BJ (cell line): ENCODE results near the gene PROSER2. TPM values are rescaled to one million over a fixed set of nuclear protein-coding genes. Genes with fewer than 3 reads are reported as not detected.

Source experiments
- CTCF ChIA-PET: fragments of 350-600 bp; formaldehyde crosslinking; extraction: SDS; loops from one replicate; lab custom pipeline; 2021; ENCODE audit warnings: antibody characterized with exemption, inconsistent platforms; lab: Yijun Ruan, JAX
- POLR2A ChIA-PET: fragments of 300-600 bp; sonication (Branson Sonifier 250); formaldehyde crosslinking; extraction: SDS; loops from one replicate; lab custom pipeline; 2021; ENCODE audit warnings: antibody characterized with exemption; lab: Charles Lee
- DNase-seq: peaks from one replicate; pipeline ENCODE4 v3.0.0-alpha.2; 2011; ENCODE audit warnings: low read depth
- H3K27me3 ChIP-seq: 2 replicates; pipeline ENCODE4 v1.6.0; 2011; ENCODE audit warnings: low read length; ENCODE audit not compliant: control insufficient read depth, insufficient read depth
- H3K36me3 ChIP-seq: 2 replicates; pipeline ENCODE4 v1.5.1; 2011; ENCODE audit warnings: low read length; ENCODE audit not compliant: control insufficient read depth, insufficient read depth
- H3K4me3 ChIP-seq: 2 replicates; pipeline ENCODE4 v1.5.1; 2011; ENCODE audit warnings: low read depth, mild to moderate bottlenecking, control low read depth, low read length
- polyA plus RNA-seq: library from polyadenylated mRNA; depleted of rRNA; stranded (reverse); fragments of >200 nt; gene quantifications from 2 replicates; pipeline ENCODE4 v1.2.3, GENCODE V29; 2011
- TF ChIP-seq, protein P1 (sequence below): IDR thresholded peaks from 2 replicates; pipeline ENCODE4 v1.5.1; 2011; ENCODE audit warnings: low read depth, mild to moderate bottlenecking, control low read depth, inconsistent platforms, low read length, moderate library complexity; ENCODE audit not compliant: insufficient read depth

The PROSER2 gene
- polyA plus RNA-seq, 1 experiment: 1.2 TPM

DNA sequence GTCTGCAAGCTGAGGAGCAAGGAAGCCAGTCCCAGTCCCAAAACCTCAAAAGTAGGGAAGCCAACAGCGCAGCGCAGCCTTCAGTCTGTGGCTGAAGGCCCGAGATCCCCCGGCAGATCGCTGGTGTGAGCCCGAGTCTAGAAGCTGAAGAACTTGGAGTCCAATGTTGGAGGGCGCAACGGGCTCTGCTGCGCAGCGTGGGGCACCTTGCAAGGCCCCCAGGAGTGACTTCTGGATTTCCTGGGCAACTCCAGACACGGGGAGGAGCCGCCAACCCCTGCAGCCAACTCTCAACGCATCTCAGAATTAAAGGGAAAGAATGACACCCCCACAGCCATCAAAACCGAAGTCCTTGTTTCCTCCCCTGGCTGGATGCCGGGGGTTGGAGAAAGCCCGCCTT, 18.8 kb upstream of the PROSER2 start:
- ChIA-PET CTCF (interaction anchor here (1.3 to 1.7 kb wide), 2 partner anchors 12 to 21 kb away, joined by 3 to 4 read pairs; no protein-coding TSS in a partner anchor), POLR2A (no interaction called here)
- H3K4me3 ChIP-seq: no peak overlapping the region
- no peaks in the 10 kb centered on the region for H3K36me3 ChIP-seq
- TF ChIP-seq, protein P1, sequence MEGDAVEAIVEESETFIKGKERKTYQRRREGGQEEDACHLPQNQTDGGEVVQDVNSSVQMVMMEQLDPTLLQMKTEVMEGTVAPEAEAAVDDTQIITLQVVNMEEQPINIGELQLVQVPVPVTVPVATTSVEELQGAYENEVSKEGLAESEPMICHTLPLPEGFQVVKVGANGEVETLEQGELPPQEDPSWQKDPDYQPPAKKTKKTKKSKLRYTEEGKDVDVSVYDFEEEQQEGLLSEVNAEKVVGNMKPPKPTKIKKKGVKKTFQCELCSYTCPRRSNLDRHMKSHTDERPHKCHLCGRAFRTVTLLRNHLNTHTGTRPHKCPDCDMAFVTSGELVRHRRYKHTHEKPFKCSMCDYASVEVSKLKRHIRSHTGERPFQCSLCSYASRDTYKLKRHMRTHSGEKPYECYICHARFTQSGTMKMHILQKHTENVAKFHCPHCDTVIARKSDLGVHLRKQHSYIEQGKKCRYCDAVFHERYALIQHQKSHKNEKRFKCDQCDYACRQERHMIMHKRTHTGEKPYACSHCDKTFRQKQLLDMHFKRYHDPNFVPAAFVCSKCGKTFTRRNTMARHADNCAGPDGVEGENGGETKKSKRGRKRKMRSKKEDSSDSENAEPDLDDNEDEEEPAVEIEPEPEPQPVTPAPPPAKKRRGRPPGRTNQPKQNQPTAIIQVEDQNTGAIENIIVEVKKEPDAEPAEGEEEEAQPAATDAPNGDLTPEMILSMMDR: no peak
- no peak for DNase-seq
- peaks cover 1% of the 10 kb centered on the region; the same call in 1 of the 2 replicates for H3K27me3 ChIP-seq

DNA sequence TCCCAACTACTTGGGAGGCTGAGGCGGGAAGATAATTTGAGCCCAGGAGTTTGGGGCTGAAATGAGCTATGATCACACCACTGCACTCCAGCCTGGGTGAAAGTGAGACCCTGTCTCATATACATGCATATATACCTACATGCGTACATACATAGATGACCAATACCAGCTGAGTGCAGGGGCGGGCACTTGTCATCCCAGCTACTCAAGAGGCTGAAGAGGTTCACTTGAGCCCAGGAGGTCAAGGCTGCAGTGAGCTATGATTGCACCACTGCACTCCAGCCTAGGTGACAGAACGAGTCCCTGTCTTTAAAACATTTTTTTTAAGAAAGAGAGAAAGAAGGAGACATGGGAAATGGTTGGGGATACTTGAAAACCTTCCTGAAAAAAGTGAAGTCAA, 17.4 kb upstream of the PROSER2 start:
- Histone ChIP-seq H3K27me3 (peaks cover 1% of the 10 kb centered on the region; the same call in 1 of the 2 replicates), H3K4me3 (no peak overlapping the region), H3K36me3 (no peaks in the 10 kb centered on the region)
- DNase-seq: no peak
- POLR2A ChIA-PET: no interaction called here
- TF ChIP-seq, protein P1: no peak
- CTCF ChIA-PET: interaction anchor here (1.0 to 1.1 kb wide), 3 partner anchors 12 to 24 kb away, joined by 3 to 4 read pairs (median 3); no protein-coding TSS in a partner anchor

DNA sequence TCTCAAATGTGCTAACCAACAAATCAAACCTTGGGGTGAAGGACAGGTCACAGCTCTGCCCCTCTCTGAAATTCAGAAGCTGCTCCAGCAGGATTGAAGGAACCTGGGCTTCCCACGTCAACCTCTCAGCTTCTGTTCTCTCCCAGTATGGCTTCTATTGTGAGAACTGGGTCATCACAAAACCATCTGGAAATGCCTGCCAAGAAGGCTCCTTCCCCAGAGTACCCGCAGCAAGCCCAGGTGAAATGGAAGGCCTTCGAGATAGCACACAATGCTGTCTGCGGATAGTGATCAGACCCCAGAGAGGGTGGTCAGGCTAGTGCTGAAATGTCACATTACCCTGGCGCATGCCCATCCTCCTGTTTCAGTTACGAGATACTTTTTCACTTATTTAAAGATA, 16.4 kb upstream of the PROSER2 start:
- Histone ChIP-seq H3K36me3 (no peaks in the 10 kb centered on the region), H3K4me3 (no peak overlapping the region), H3K27me3 (peaks cover 1% of the 10 kb centered on the region; the same call in 1 of the 2 replicates)
- DNase-seq: no peak
- ChIA-PET POLR2A (no interaction called here), CTCF (interaction anchor here (2.1 kb wide), 1 partner anchor 13 kb away, joined by 6 read pairs; no protein-coding TSS in a partner anchor)
- TF ChIP-seq, protein P1: no peak

DNA sequence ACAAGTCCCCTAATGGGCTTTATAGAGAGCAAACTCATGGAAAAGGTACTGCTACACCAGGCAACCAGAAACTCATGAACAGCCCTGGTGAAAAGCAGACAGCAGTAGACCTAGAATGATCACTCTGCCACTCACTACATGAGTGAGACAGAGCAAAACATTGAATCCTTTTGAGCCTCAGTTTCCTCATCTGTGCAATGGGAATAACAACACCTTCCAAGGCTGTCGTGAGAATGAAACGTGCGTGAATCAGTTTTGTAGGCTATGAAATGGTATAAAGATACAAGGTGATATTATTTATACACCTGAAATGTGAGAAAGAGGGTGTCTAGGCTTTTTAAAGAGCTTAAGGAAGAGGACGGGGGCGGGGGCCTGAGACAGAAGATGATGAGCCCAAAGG, 14.3 kb upstream of the PROSER2 start:
- Histone ChIP-seq H3K27me3 (peaks cover 1% of the 10 kb centered on the region; the same call in 1 of the 2 replicates), H3K36me3 (no peaks in the 10 kb centered on the region), H3K4me3 (no peak overlapping the region)
- no peak for DNase-seq
- POLR2A ChIA-PET: no interaction called here
- CTCF ChIA-PET: no interaction called here
- TF ChIP-seq, protein P1: no peak

DNA sequence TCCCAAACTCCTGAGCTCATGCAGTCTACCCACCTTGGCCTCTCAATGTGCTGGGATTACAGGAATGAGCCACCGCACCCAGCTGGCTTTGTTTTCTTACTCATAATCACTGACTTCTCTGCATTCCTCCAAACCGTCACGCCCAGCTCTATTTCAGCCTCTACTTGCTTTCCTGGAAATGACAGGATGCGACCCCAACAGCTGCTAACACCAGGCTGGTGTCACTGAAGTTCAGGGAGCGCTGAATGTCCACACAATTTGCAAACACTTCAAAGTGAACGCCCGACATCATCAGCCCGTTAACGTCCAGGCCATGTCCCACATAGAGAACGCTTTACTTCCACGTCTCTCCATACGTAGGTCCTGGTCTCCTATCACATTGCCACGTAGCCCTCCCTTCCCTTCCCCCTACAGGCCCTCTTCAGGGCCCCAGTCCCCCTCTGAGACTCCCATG, 12.8 kb upstream of the PROSER2 start:
- TF ChIP-seq, protein P1: no peak
- ChIA-PET POLR2A (no interaction called here), CTCF (interaction anchor here (1.1 to 2.3 kb wide), 2 partner anchors 9 to 17 kb away, joined by 4 to 15 read pairs; no protein-coding TSS in a partner anchor)
- Histone ChIP-seq H3K4me3 (no peak overlapping the region), H3K27me3 (peaks cover 1% of the 10 kb centered on the region; the same call in 1 of the 2 replicates), H3K36me3 (no peaks in the 10 kb centered on the region)
- DNase-seq: no peak
